ENCODE results near the gene PTRHD1.

Gene PTRHD1

GRCh38 chr2:24749069-24749691, 44.0 kb downstream of the PTRHD1 start:
- no peak for FAIRE-seq

- no peak for FAIRE-seq
Observed at GRCh38 chr2:24747299-24747698, 45.9 kb downstream of the PTRHD1 start.

GRCh38 chr2:24745825-24746224, 47.4 kb downstream of the PTRHD1 start:
- no peak for FAIRE-seq

- no peak for FAIRE-seq
Observed at GRCh38 chr2:24744356-24744755, 48.8 kb downstream of the PTRHD1 start.

GRCh38 chr2:24743924-24744323, 49.3 kb downstream of the PTRHD1 start:
- FAIRE-seq, result no peak

GRCh38 chr2:24742730-24743129, 50.5 kb downstream of the PTRHD1 start:
- FAIRE-seq, result no peak

GRCh38 chr2:24740142-24740541, 53.0 kb downstream of the PTRHD1 start:
- no peak for FAIRE-seq
